HEK293T (cell line): ENCODE results near the gene GSN.

Source experiments
- ARNT ChIP-seq: fragments of 450-650 bp; IDR thresholded peaks from 2 replicates; pipeline ENCODE4 v1.6.1; 2017; ENCODE audit warnings: mild to moderate bottlenecking
- SP1 ChIP-seq: fragments of 450-650 bp; IDR thresholded peaks from 2 replicates; pipeline ENCODE4 v1.6.1; 2017
- SUZ12 ChIP-seq: fragments of 450-650 bp; IDR thresholded peaks from 2 replicates; pipeline ENCODE4 v1.6.1; 2016; ENCODE audit warnings: mild to moderate bottlenecking
- ZNF384 ChIP-seq: fragments of 450-650 bp; IDR thresholded peaks from 2 replicates; pipeline ENCODE4 v1.6.1; 2016

GRCh38 chr9:121340676-121341392 is 72.9 kb downstream of the GSN start:
- no peak for TF ChIP-seq SUZ12
- TF ChIP-seq SP1: no peak
- no peak for TF ChIP-seq ZNF384
- TF ChIP-seq ARNT: no peak
